Measurements from ENCODE around the gene SMCO1.
"Not testable (repeated sequence)": the region's sequence is repeated elsewhere in the genome, so short reads cannot be mapped to it uniquely, and the experiment has no call there.

SMCO1 gene

DNA sequence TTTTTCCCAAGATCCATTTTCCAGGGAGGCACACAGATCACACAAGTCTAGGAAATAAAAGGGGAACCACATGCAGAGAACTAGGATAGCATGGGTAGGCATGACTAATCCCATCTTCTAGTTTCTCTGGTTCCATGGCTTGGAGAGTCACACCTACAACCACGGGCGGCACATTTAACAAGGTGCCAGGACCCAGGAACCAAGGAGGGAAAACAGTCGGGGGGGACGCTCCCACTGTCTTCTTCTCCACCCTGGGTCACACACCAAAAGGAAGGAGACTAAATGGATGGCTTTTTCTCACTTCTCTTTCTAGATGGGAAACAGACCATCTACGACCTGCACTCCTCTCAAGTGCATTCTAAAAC lies 4.6 kb upstream of the SMCO1 start:
- Histone ChIP-seq H3K4me3 (ENCODE audit: low read depth in 1 of 2, low read length in 2 of 2) (peak overlapping the region in 1 of 2 donors; percentile 20), H3K27ac (ENCODE audit: low read length) (no peak overlapping the region), H3K27me3 (ENCODE audit: low read depth, low read length) (no peaks in the 10 kb centered on the region), H3K36me3 (ENCODE audit: control insufficient read depth in 1 of 2, insufficient read depth in 2 of 2, low read length in 2 of 2) (no peaks in the 10 kb centered on the region), H3K9me3 (ENCODE audit: control insufficient read depth in 1 of 2, low read length in 2 of 2) (peaks cover 16 to 28% of the 10 kb centered on the region in 2 donors), H3K4me1 (ENCODE audit: control insufficient read depth in 1 of 2, insufficient read depth in 2 of 2, low read length in 2 of 2) (no peaks in the 10 kb centered on the region)

DNA sequence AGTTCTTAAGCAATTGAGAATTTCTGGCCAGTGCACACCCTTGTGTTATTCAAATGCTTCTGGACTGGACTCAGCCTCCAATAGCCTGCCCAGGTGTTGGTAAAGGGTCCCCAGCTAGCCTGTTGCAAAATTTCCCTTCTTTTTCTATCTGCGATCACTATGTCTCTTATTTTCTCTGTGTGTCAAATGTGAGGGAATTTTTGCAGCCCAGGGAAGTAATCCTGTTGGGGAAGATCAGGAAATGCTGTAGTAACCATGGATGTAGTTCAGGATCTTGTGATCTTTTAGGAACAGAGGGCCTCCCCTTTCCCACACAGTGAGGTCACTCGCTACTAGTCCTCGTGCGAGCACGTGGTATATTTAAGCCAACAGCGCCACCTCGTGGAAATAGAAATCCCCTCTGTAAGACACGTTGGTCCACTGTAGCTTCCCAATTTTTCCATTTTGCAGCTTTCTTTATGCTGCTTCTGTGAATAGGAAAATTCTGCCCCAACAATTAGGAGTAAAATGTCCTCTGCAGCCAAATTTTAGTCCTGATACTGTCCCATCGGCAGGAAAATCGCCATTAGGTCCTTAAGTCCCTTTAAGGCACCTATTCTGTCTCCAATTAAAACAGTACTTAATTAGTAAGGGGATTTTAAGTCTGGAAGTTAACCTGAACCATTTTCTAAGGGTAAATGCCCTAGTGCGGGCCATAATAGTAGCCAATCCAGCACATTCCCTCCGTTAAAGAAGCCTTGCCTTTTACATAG lies 4.0 kb upstream of the SMCO1 start:
- H3K9me3 ChIP-seq (ENCODE audit: control insufficient read depth in 1 of 2, low read length in 2 of 2), result peaks cover 16 to 28% of the 10 kb centered on the region in 2 donors
- peak overlapping the region in 1 of 2 donors; percentile 20 for H3K4me3 ChIP-seq (ENCODE audit: low read depth in 1 of 2, low read length in 2 of 2)
- H3K27ac ChIP-seq (ENCODE audit: low read length), result no peak overlapping the region
- no peaks in the 10 kb centered on the region for H3K4me1 ChIP-seq (ENCODE audit: control insufficient read depth in 1 of 2, insufficient read depth in 2 of 2, low read length in 2 of 2)
- no peaks in the 10 kb centered on the region for H3K27me3 ChIP-seq (ENCODE audit: low read depth, low read length)
- H3K36me3 ChIP-seq (ENCODE audit: control insufficient read depth in 1 of 2, insufficient read depth in 2 of 2, low read length in 2 of 2), result no peaks in the 10 kb centered on the region

GRCh38 chr3:196517919-196518318 lies 2.8 kb upstream of the SMCO1 start:
- no peak overlapping the region for H3K27ac ChIP-seq (ENCODE audit: low read length)
- H3K9me3 ChIP-seq (ENCODE audit: control insufficient read depth in 1 of 2, low read length in 2 of 2), result peaks cover 16 to 28% of the 10 kb centered on the region in 2 donors
- no peaks in the 10 kb centered on the region for H3K4me1 ChIP-seq (ENCODE audit: control insufficient read depth in 1 of 2, insufficient read depth in 2 of 2, low read length in 2 of 2)
- no peaks in the 10 kb centered on the region for H3K36me3 ChIP-seq (ENCODE audit: control insufficient read depth in 1 of 2, insufficient read depth in 2 of 2, low read length in 2 of 2)
- no peaks in the 10 kb centered on the region for H3K27me3 ChIP-seq (ENCODE audit: low read depth, low read length)
- H3K4me3 ChIP-seq (ENCODE audit: low read depth in 1 of 2, low read length in 2 of 2), result no peak overlapping the region

GRCh38 chr3:196517162-196517800 lies 2.1 kb upstream of the SMCO1 start:
- Histone ChIP-seq H3K4me1 (ENCODE audit: control insufficient read depth in 1 of 2, insufficient read depth in 2 of 2, low read length in 2 of 2) (no peaks in the 10 kb centered on the region), H3K36me3 (ENCODE audit: control insufficient read depth in 1 of 2, insufficient read depth in 2 of 2, low read length in 2 of 2) (no peaks in the 10 kb centered on the region), H3K27me3 (ENCODE audit: low read depth, low read length) (no peaks in the 10 kb centered on the region), H3K27ac (ENCODE audit: low read length) (no peak overlapping the region), H3K4me3 (ENCODE audit: low read depth in 1 of 2, low read length in 2 of 2) (no peak overlapping the region), H3K9me3 (ENCODE audit: control insufficient read depth in 1 of 2, low read length in 2 of 2) (peaks cover 16 to 28% of the 10 kb centered on the region in 2 donors)

DNA sequence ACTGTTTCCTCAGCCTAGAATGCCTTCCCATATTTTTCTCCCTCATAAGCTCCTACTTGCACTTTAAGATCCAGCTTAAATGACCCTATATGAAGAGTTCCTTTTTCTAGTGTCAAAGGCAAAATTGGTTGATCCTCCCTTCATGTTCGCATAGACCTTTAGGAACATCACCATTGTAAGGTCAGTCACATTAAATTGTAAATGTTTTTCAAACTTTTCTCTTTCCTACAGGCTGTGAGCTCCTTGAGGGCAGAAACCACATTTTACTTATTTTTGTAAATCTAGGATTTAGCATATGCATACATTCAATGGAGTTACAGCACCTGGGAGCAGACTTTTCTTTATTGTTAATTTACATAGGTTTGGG lies 813 bp downstream of the SMCO1 start:
- no peak overlapping the region for H3K4me3 ChIP-seq (ENCODE audit: low read depth in 1 of 2, low read length in 2 of 2)

DNA sequence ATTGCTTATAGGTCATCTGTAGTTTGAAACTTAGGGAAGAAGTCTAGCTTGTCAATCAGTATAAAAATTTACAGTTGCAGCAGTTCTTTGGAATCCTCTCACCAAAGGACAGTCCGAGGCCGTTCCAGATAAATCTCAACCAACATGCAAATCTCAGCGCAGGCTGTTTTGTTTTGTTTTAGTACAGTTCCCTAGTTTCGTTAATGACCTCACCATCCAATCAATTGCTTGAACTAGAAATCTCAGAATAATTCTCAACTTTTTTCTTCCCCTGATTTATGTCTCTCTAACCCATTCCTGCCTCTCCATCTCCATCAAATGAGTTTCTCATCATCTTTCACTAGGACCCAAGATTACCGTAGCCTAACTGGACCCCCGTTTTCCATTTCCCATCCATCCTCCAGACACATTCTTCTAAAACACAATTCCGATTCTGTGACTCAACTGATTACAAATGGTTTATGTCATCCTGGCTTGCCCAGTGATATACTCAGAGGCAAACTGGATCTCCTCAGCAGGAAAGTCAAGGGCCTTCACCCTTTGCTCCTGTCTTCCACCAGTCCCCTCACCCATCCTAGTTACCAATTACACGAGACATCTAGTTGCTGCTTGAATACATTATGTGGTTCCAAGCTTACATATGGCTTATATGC lies 1.3 kb downstream of the SMCO1 start:
- Histone ChIP-seq H3K4me3 (ENCODE audit: low read depth in 1 of 2, low read length in 2 of 2) (no peak overlapping the region), H3K36me3 (ENCODE audit: control insufficient read depth in 1 of 2, insufficient read depth in 2 of 2, low read length in 2 of 2) (no peaks in the 10 kb centered on the region), H3K27me3 (ENCODE audit: low read depth, low read length) (no peaks in the 10 kb centered on the region), H3K9me3 (ENCODE audit: control insufficient read depth in 1 of 2, low read length in 2 of 2) (peaks cover 2 to 10% of the 10 kb centered on the region in 2 donors), H3K27ac (ENCODE audit: low read length) (no peak overlapping the region), H3K4me1 (ENCODE audit: control insufficient read depth in 1 of 2, insufficient read depth in 2 of 2, low read length in 2 of 2) (no peaks in the 10 kb centered on the region)

More for the DNA sequence above, 813 bp downstream of the SMCO1 start:
- Histone ChIP-seq H3K27me3 (ENCODE audit: low read depth, low read length) (no peaks in the 10 kb centered on the region), H3K36me3 (ENCODE audit: control insufficient read depth in 1 of 2, insufficient read depth in 2 of 2, low read length in 2 of 2) (no peaks in the 10 kb centered on the region), H3K27ac (ENCODE audit: low read length) (no peak overlapping the region), H3K4me1 (ENCODE audit: control insufficient read depth in 1 of 2, insufficient read depth in 2 of 2, low read length in 2 of 2) (no peaks in the 10 kb centered on the region), H3K9me3 (ENCODE audit: control insufficient read depth in 1 of 2, low read length in 2 of 2) (peaks cover 7 to 15% of the 10 kb centered on the region in 2 donors)

GRCh38 chr3:196511646-196512425 lies 3.3 kb downstream of the SMCO1 start:
- H3K9me3 ChIP-seq (ENCODE audit: control insufficient read depth in 1 of 2, low read length in 2 of 2); H3K36me3 ChIP-seq (ENCODE audit: control insufficient read depth in 1 of 2, insufficient read depth in 2 of 2, low read length in 2 of 2); H3K4me3 ChIP-seq (ENCODE audit: low read depth in 1 of 2, low read length in 2 of 2); H3K27me3 ChIP-seq (ENCODE audit: low read depth, low read length); H3K4me1 ChIP-seq (ENCODE audit: control insufficient read depth in 1 of 2, insufficient read depth in 2 of 2, low read length in 2 of 2); H3K27ac ChIP-seq (ENCODE audit: low read length): not testable (repeated sequence)

DNA sequence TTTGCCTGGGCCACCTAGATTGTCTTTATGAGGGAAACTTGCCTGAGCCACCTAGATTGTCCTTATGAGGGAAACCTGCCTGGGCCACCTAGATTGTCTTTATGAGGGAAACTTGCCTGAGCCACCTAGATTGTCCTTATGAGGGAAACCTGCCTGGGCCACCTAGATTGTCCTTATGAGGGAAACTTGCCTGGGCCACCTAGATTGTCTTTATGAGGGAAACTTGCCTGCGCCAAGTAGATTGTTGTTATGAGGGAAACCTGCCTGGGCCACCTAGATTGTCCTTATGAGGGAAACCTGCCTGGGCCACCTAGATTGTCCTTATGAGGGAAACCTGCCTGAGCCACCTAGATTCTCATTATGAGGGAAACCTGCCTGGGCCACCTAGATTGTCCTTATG lies 4.0 kb downstream of the SMCO1 start:
- not testable (repeated sequence) for H3K36me3 ChIP-seq (ENCODE audit: control insufficient read depth in 1 of 2, insufficient read depth in 2 of 2, low read length in 2 of 2); H3K4me1 ChIP-seq (ENCODE audit: control insufficient read depth in 1 of 2, insufficient read depth in 2 of 2, low read length in 2 of 2); H3K4me3 ChIP-seq (ENCODE audit: low read depth in 1 of 2, low read length in 2 of 2); H3K27me3 ChIP-seq (ENCODE audit: low read depth, low read length); H3K9me3 ChIP-seq (ENCODE audit: control insufficient read depth in 1 of 2, low read length in 2 of 2); H3K27ac ChIP-seq (ENCODE audit: low read length)

DNA sequence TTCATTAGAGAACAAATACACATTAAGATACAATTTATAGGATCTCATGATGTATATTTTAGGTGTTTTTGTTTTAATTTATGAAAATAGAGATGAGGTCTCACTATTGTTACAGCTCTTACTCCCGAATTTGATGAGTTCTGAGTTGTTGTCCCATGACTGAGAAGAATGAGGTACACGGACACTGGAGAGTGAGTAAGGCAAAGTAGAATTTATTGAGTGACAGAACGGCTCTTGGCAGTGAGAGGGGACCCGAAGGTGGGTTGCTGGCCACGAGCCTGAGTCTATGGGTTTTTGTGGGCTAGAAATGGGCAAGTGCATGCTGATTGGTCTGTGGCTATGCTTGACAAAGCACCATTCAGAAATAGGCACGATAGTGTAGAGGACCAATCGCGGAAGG lies 8.5 kb downstream of the SMCO1 start:
- Histone ChIP-seq H3K4me1 (ENCODE audit: control insufficient read depth in 1 of 2, insufficient read depth in 2 of 2, low read length in 2 of 2) (peaks cover 0 to under 1% of the 10 kb centered on the region in 2 donors), H3K27me3 (ENCODE audit: low read depth, low read length) (no peaks in the 10 kb centered on the region), H3K36me3 (ENCODE audit: control insufficient read depth in 1 of 2, insufficient read depth in 2 of 2, low read length in 2 of 2) (peaks cover 0 to 9% of the 10 kb centered on the region in 2 donors), H3K9me3 (ENCODE audit: control insufficient read depth in 1 of 2, low read length in 2 of 2) (no peaks in the 10 kb centered on the region), H3K27ac (ENCODE audit: low read length) (no peak overlapping the region), H3K4me3 (ENCODE audit: low read depth in 1 of 2, low read length in 2 of 2) (no peak overlapping the region)

DNA sequence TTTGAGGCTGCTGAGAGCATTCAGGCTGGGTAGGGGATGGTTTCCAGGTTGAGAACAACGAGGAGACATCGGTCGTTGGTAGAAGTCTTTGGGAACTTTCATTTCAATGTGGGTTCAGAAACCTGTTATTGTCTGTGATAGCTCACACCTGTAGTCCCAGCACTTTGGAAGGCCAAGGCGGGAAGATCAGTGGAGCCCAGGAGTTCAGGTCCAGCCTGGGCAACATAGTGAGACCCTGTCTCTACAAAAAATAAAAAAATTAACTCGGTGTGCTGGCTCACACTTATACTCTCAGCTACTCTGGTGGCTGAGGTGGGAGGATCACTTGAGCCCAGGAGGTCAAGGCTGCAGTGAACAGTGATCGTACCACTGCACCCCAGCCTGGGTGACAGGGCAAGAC lies 10.6 kb downstream of the SMCO1 start:
- Histone ChIP-seq H3K27me3 (ENCODE audit: low read depth, low read length) (no peaks in the 10 kb centered on the region), H3K4me3 (ENCODE audit: low read depth in 1 of 2, low read length in 2 of 2) (no peak overlapping the region), H3K9me3 (ENCODE audit: control insufficient read depth in 1 of 2, low read length in 2 of 2) (no peaks in the 10 kb centered on the region), H3K4me1 (ENCODE audit: control insufficient read depth in 1 of 2, insufficient read depth in 2 of 2, low read length in 2 of 2) (peaks cover 0 to 20% of the 10 kb centered on the region in 2 donors), H3K27ac (ENCODE audit: low read length) (no peak overlapping the region), H3K36me3 (ENCODE audit: control insufficient read depth in 1 of 2, insufficient read depth in 2 of 2, low read length in 2 of 2) (peaks cover 0 to 9% of the 10 kb centered on the region in 2 donors)

GRCh38 chr3:196504077-196504398 lies 11.1 kb downstream of the SMCO1 start:
- H3K27ac ChIP-seq (ENCODE audit: low read length), result peak overlapping the region; percentile 63
- peak overlapping the region; percentile 11 to 93 for H3K4me3 ChIP-seq (ENCODE audit: low read depth in 1 of 2, low read length in 2 of 2)
- H3K9me3 ChIP-seq (ENCODE audit: control insufficient read depth in 1 of 2, low read length in 2 of 2); H3K36me3 ChIP-seq (ENCODE audit: control insufficient read depth in 1 of 2, insufficient read depth in 2 of 2, low read length in 2 of 2); H3K27me3 ChIP-seq (ENCODE audit: low read depth, low read length): not testable (repeated sequence)
- H3K4me1 ChIP-seq (ENCODE audit: control insufficient read depth in 1 of 2, insufficient read depth in 2 of 2, low read length in 2 of 2), result peaks cover 0 to 25% of the 10 kb centered on the region in 2 donors

All from muscle layer of duodenum (tissue), 2 donors.